Myocyte (in vitro differentiated cells): ENCODE results near the gene PYGB. TPM values are rescaled to one million over a fixed set of nuclear protein-coding genes. Genes with fewer than 3 reads are reported as not detected.
A peak's percentile ranks its signal among the peaks of the same experiment; 100 is the strongest.

ENCODE experiments used
- DNase-seq: peaks from one replicate; pipeline ENCODE4 v3.0.0-alpha.2; 2012; ENCODE audit warnings: low read depth
- total RNA-seq: library from RNA; depleted of rRNA; stranded (reverse); fragments of >200 nt; gene quantifications from 2 replicates; pipeline ENCODE4 v1.2.3, GENCODE V29; 2014

The PYGB gene
- total RNA-seq, 1 donor from 2014 or later = 48.9 TPM

GRCh38 chr20:25293507-25293906, 45.6 kb downstream of the PYGB start:
- DNase-seq = no peak

DNA sequence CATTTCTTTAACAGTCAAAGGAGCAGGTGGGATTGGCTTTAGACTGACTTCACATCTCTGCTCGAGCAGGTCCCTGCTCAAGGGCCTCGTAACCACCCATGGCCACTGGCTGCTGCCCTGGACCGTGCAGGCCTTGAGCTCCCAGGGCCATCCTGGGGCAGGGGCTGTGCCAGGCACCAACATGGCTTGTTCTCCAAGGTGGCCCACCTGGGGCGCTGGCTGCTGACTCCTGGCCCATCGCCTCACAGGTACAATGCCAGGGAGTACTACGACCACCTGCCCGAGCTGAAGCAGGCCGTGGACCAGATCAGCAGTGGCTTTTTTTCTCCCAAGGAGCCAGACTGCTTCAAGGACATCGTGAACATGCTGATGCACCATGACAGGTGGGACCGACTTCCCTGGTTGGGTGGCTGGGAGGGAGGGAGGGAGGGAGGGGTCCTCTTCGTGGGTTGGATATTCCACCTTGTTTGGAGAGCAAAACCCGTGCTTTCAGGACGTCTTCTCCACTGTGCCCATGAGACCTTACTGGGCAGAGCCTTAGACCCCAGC, 46.1 kb downstream of the PYGB start:
- DNase-seq = peak; percentile 30

DNA sequence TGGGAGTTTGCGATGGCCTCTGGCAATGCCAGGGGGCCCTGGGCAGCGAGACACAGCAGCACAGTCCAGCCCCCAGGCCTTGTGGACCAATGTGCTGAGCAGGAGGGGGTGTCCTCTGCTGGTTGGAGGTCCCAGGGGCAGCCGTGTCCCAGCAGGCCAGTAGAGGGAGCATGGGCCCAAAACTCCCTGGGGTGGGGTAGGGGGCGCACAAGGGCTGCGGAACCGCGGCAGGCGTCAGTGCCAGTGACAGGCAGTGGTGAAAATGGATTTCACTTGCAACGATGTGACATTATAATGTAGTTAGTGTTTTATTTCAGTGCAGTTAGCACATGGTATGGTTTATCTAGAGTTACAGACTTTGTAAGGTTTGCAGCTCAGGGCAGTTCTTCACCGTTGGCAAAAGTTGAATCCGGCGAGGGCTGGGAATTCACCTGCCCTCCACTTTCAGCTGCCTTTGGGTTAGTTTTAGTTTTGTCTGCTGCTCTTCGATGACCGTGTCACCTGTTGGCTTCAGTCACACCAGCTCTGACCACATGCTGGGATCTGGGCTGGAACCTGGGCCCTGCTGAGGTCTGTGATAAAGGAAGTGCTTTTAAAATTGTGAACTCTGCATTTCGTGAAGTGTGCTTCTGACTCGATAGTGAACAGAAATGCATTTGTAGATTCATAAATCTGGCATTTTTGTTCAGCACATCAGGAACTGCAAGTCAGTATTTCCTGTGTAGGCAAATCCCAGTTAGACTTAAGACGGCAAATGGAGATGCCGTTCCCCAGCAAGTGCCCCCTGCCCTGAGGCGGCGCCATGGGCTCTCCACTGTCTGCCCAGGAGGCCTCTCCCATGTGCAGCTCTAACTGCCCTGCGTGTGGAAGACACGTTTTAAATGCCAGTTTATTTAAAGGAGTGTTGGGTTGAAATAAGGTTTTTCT, 46.8 kb downstream of the PYGB start:
- peak; percentile 83 for DNase-seq

GRCh38 chr20:25295386-25296093, 47.7 kb downstream of the PYGB start:
- DNase-seq = peak; percentile 88

DNA sequence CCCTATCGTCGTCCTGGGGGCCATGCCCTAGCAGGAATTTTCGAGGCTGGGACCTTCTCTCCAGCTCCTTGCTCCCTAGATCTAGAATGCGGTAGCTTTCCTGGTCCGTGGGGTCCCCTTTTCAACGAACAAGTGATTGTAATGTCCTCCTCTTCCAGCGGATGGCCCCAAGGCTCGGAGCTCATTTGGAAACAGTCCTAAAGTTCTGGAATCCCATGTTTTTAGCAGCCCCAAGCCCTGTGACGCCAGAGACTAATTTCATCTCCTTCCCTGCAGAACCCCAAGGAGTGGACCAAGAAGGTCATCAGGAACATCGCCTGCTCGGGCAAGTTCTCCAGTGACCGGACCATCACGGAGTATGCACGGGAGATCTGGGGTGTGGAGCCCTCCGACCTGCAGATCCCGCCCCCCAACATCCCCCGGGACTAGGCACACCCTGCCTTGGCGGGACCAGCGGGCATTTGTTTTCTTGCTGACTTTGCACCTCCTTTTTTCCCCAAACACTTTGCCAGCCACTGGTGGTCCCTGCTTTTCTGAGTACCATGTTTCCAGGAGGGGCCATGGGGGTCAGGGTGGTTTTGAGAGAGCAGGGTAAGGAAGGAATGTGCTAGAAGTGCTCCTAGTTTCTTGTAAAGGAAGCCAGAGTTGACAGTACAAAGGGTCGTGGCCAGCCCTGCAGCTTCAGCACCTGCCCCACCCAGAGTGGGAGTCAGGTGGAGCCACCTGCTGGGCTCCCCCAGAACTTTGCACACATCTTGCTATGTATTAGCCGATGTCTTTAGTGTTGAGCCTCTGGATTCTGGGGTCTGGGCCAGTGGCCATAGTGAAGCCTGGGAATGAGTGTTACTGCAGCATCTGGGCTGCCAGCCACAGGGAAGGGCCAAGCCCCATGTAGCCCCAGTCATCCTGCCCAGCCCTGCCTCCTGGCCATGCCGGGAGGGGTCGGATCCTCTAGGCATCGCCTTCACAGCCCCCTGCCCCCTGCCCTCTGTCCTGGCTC, 48.5 kb downstream of the PYGB start:
- DNase-seq = peak; percentile 45

DNA sequence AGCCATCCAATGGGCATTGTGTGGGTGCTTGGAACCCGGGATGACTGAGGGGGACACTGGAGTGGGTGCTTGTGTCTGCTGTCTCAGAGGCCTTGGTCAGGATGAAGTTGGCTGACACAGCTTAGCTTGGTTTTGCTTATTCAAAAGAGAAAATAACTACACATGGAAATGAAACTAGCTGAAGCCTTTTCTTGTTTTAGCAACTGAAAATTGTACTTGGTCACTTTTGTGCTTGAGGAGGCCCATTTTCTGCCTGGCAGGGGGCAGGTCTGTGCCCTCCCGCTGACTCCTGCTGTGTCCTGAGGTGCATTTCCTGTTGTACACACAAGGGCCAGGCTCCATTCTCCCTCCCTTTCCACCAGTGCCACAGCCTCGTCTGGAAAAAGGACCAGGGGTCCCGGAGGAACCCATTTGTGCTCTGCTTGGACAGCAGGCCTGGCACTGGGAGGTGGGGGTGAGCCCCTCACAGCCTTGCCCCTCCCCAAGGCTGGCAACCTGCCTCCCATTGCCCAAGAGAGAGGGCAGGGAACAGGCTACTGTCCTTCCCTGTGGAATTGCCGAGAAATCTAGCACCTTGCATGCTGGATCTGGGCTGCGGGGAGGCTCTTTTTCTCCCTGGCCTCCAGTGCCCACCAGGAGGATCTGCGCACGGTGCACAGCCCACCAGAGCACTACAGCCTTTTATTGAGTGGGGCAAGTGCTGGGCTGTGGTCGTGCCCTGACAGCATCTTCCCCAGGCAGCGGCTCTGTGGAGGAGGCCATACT, 49.4 kb downstream of the PYGB start:
- no peak for DNase-seq

DNA sequence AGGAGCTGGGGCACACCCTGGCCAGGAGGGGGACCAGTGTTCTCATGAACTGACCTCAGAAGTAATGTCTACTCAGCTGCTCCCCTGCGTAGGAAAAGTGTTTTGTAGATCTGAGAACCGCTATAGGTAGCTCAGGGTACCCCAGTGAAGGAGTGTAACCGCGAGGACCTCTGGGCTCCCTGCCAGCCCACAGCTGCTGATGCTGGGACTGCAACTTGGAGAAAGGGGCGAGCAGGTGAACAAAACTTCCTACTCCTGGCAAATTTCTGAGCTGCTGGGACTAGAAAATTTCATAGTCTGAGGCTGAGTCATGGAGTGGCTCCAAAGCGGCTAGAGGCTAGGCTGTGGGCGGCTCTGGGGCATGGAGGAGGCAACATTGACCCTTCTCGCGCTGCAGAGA, 51.9 kb downstream of the PYGB start:
- peak; percentile 25 for DNase-seq

DNA sequence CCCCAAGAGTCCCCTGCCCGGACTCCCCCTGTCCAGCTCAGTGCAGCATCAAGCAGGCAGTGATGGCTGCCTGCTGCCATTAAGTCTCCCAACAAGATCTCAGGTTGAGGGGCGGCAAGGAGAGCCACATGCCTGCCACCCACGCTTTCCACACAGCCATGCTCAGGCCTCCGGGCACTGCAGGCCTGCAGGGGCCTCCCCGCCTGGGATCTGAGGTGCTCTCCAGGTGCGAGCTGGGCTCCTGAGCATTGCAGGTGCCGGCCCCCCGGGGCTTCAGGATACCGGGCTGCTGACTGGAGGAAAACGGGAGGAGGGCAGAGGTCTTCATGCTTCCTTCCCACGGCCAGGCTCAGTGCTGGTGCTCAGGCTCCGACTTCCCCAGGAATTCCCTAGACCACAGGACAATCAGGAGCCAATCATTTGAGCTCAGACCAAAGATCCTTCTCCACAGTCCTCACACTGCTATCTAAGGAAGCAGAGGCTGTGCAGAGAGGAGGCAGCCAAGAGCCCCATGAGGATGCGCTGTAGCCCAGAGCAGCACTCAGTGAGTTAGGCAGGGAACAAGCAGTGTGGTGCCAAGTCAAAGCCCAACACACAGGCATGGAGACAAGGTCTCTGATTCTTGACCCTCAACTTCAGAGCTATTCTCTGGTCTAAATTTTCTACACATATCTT, 52.7 kb downstream of the PYGB start:
- DNase-seq = peak; percentile 23

DNA sequence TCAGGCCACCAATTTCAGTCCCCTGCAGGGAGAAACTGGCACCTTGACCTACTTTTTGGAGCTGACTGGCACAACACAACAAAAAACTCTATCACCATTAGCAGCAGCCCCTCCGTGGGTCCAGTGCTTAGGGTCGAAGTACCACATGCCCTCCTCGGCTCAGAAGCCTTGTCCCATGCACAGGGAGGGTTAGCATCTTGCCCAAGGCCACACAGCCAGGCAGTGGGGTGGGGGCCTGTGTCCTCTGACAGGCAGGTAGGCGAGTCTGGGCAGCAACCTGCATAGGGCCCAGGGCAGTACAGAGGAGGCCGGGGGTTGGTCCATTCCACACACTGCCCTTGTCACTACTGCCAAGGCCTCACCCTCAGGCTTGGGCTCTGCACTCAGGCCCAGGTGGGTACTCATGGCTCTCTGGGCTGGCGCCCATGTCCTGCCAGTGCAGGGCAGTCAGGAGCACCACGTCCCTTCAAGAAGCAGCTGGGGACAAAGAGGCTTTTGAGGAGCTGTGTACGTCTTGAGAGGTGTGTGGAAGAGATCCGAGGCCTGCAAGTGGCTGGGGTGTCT, 53.6 kb downstream of the PYGB start:
- no peak for DNase-seq

DNA sequence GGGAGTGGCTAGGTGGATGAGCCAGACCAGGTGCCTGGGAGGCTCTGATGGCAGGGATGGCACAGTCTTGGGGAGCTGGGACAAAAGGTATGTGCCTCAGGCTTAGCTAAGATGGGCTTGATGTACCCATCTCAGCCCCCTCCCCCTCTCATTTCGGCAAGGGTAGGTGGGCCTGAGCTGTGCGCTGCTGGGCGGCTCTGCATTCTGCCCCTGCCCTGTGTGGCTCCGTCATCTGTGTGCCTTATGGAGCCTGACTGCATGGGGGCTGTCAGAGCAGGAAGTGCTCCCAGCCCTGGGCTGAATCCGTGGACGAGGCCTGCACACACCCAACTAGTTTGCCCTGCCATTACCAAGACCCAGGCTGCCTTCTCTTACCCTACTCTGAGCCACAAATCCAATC, 54.7 kb downstream of the PYGB start:
- no peak for DNase-seq

DNA sequence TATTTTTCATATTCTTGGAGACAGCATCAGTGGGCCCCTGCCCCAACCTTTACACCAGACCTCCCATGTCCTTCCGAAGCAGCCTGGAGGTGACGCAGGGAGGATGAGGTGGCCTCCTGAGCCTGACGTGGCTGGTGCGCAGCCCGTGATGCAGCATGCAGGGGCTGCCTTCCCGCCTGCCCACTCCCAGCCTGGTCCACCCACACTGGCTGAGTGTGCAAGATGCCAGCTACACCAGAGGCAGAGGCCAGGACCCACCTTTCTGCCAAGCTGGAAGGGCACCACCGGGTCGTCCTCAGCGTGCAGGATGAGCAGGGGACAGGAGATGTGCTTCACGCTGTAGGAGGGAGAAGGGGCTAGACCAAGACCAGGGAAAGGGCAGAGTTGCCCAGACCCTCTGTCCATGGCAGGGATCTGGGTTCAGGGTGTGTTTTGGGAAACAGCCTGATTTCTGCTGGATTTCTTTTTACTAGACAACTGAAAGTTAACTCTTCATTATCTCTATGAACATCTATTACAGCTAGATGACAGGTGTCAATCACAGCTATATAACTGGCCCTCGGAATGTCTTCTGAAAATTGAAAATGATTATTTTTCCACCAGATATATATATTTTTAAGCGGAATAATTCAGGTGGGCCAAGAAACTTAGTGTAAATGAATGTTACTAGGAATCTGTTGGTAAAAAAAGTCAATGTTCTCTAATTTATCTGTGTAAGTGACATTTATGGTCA, 55.6 kb downstream of the PYGB start:
- no peak for DNase-seq

DNA sequence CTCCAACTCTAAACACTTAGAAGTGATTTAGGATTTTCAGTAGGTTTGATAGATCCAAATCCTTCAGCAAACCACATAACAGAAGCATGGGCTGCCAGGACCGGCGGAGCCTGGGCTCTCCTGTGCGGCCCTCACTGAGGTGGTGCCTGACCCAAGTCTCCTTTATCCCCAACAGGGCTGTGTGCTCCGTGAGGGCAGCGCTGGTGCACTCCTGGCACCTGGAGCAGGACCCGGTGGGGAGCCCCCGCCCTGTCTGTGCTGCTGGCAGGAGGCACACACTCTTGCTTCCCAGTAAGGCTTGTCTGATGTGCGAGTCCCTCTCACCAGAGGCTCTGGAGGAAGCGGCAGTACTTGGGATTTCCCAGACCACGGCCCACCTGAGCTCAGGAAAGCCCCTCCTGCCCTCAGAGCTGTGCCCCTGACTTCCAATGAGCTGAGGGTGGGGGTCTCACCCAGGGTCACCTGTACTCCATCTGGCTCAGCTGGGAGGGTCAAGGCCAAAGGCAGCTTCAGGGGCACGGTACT, 56.2 kb downstream of the PYGB start:
- DNase-seq = no peak

DNA sequence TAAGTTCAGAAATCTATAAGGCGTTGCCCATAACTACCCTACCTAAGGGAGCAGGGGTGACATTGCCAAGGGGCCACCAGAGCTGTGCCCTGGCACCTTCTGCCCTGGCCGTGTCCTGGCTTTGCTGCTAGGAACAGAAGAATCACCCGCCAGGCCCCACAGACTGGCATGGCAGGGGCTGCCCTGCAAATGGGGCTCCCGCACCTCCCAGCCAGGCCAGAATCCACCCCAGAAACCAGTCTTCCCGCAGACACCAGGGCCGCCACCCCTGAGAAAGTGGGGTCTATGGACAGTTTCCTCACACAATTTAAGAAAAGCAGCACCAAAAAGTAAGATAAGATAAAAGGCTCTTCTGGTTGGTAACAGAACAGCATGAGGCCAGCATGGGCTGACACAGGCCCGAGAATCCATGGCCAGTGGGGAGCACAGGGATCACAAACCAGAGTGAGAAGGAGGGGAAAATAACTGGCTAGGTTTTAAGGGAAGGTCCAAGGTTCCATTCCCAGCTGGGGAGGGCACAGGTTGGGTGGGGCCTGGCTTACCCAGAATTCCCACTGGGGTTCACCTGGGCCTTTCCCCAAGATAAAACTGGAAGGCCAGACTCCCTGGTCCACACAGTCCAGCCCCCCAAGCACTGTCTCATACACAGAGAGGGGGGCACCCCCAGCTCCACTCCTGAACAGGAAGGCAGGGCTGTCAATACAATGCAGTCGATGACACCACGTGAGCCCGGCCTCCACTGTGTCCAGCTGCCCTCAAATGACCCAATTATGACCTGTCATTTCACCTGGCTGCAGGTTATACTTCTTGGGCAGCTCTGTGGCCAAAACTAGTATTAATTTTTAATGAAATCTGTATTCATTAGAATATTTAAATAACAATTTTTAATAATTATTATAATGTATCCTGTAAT, 59.4 kb downstream of the PYGB start:
- DNase-seq = no peak

GRCh38 chr20:25308083-25308491, 60.2 kb downstream of the PYGB start:
- no peak for DNase-seq

DNA sequence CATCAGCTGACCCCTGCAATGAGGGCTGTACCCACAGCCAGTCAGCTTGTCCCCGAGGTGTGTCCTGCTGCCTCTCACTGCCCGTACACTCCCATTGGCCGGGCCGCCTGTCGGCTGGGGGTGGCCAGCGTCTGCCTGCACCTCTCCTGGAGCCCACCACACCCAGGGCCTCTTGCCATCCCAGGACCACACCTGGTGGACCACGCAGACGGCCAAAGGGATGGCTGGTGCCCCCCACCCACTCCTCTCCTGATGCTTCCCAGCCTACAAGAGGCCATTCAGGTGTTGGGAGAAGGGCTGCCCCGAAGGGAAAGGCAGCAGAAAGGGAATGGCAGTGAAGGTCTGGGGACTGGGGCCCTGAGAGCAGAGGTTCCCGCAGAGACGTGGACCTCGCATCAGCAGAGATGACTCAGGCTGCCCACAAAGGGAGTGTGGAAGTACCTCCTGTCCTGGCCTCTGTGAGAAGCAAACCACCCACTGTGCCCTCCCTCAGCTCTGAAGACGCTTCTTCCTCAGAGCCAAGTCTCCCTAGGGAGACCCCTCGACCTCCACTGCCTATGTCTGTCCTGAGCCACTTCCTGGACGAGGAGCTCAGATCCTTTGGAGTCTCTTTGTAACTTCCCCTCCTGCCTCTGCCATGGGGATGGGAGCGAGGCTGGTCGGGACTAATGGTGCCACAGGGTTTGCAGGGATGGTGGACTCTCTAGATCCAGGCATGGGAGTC, 60.9 kb downstream of the PYGB start:
- peak; percentile 66 for DNase-seq
